Urinary bladder (tissue), 4 donors: ENCODE measurements around the gene PCYT2. TPM values are rescaled to one million over a fixed set of nuclear protein-coding genes. Genes with fewer than 3 reads are reported as not detected.
"Not testable (repeated sequence)": the region's sequence is repeated elsewhere in the genome, so short reads cannot be mapped to it uniquely, and the experiment has no call there.

Experiments used
- DNase-seq: peaks from one replicate; pipeline ENCODE4 v3.0.0-alpha.2; 2015; ENCODE audit errors: extremely low spot score
- H3K27ac ChIP-seq: one replicate; pipeline ENCODE4 v1.5.1; 2013; ENCODE audit warnings: low read depth, mild to moderate bottlenecking, moderate library complexity
- H3K36me3 ChIP-seq: one replicate; pipeline ENCODE4 v1.6.1; 2013; ENCODE audit warnings: mild to moderate bottlenecking, moderate library complexity; ENCODE audit not compliant: insufficient read depth
- H3K4me1 ChIP-seq: one replicate; pipeline ENCODE4 v1.6.1; 2013; ENCODE audit warnings: mild to moderate bottlenecking, moderate library complexity; ENCODE audit not compliant: insufficient read depth
- H3K4me3 ChIP-seq: one replicate; pipeline ENCODE4 v1.5.1; 2013; ENCODE audit warnings: low read depth, low read length
- WGBS: extraction: QIAGEN DNeasy Blood & Tissue Kit; methylation state at CpG from one replicate; pipeline ENCODE4 v1.1.7; 2013; 5-methylcytosine and 5-hydroxymethylcytosine counted together
- polyA plus RNA-seq: library from polyadenylated mRNA; stranded (reverse); fragments of 200-250 nt; gene quantifications from one replicate; pipeline ENCODE4 v1.2.3, GENCODE V29; 2013
- total RNA-seq: library from RNA; depleted of rRNA; stranded (reverse); fragments of >200 nt; gene quantifications from one replicate; pipeline ENCODE4 v1.2.3, GENCODE V29; 2014
- donor health status: healthy with polysubstance abuse.
- donor health status: healthy.

Gene PCYT2
- total and polyA plus RNA-seq, 2 donors = 9.8 to 36.0 TPM

GRCh38 chr17:81927152-81927652 is 16.0 kb upstream of the PCYT2 start:
- under 1% methylated on average over 73 of the region's 78 CpGs for WGBS
- Histone ChIP-seq H3K4me1 (no peaks in the 10 kb centered on the region), H3K27ac (peak overlapping the region; percentile 83), H3K36me3 (no peaks in the 10 kb centered on the region), H3K4me3 (peak overlapping the region; percentile 93)
- no peak for DNase-seq

GRCh38 chr17:81926451-81927151 is 15.4 kb upstream of the PCYT2 start:
- Histone ChIP-seq H3K4me1 (no peaks in the 10 kb centered on the region), H3K27ac (peak overlapping the region; percentile 83), H3K36me3 (no peaks in the 10 kb centered on the region), H3K4me3 (peak overlapping the region; percentile 93)
- no peak for DNase-seq
- under 1% methylated on average over 46 of the region's 46 CpGs for WGBS

- DNase-seq = no peak
- Histone ChIP-seq H3K4me3 (peak overlapping the region; percentile 93), H3K36me3 (no peaks in the 10 kb centered on the region), H3K4me1 (no peaks in the 10 kb centered on the region), H3K27ac (peak overlapping the region; percentile 83)
- 56% methylated on average over 10 of the region's 10 CpGs for WGBS
Measured at GRCh38 chr17:81925860-81926450, 14.8 kb upstream of the PCYT2 start.

- Histone ChIP-seq H3K4me1 (no peaks in the 10 kb centered on the region), H3K36me3 (no peaks in the 10 kb centered on the region), H3K4me3 (no peak overlapping the region), H3K27ac (no peak overlapping the region)
- no peak for DNase-seq
- 67% methylated on average over 21 of the region's 21 CpGs for WGBS
Measured at GRCh38 chr17:81924557-81925532, 13.6 kb upstream of the PCYT2 start.

DNA sequence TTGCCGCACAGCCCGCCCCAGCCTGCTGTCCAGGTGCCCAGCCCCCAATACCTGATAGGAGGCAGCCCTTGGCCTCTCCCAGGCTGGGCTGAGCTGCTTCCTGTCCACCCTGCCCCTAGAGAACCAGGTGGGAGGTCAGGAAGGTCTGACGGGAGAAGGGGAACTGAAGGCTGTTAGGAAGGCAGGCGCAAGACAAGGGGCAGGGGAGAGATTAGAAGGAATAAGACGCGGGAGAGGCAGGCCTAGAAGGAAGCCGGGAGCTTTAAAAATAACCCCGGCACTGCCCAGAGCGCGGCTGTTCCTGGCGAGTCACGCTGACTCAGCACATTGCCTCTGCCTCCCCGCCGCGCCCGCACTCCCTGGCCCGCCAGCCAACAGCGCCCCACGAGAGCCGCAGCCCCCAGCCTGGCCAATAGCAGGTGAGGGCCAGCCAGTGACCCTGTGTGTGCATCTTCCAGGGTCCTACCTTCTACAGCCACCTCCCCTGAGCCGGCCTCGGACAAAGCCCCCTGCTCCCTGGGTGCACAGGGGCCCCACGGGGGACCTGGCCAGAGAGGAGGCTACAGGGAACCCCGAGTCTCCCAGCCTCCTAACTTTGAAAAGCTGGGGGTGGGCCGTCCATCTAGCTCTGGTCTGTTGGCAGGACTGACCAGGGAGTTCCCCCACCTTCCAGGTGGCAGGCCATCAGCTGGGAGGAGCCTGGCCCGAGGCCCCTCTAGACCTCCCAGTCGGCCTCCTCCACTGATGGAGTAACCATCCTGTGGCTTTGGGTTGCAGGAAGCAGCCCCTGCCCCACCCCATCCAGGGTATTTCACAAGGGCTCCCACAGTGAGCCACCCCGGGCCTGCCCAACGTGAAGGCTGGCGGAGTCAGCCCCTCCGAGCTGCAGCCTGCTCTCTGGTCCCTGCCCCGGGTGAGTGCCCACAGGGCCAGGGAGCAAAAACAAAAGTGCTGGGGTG is 12.4 kb upstream of the PCYT2 start:
- peak overlapping the region; percentile 3 for H3K4me3 ChIP-seq
- no peaks in the 10 kb centered on the region for H3K36me3 ChIP-seq
- WGBS = 23% methylated on average over 32 of the region's 32 CpGs
- H3K4me1 ChIP-seq = no peaks in the 10 kb centered on the region
- peak overlapping the region; percentile 41 for H3K27ac ChIP-seq
- DNase-seq = no peak

GRCh38 chr17:81922566-81923301 is 11.5 kb upstream of the PCYT2 start:
- Histone ChIP-seq H3K36me3 (no peaks in the 10 kb centered on the region), H3K4me3 (peak overlapping the region; percentile 3), H3K27ac (no peak overlapping the region), H3K4me1 (no peaks in the 10 kb centered on the region)
- 86% methylated on average over 58 of the region's 58 CpGs for WGBS
- no peak for DNase-seq

DNA sequence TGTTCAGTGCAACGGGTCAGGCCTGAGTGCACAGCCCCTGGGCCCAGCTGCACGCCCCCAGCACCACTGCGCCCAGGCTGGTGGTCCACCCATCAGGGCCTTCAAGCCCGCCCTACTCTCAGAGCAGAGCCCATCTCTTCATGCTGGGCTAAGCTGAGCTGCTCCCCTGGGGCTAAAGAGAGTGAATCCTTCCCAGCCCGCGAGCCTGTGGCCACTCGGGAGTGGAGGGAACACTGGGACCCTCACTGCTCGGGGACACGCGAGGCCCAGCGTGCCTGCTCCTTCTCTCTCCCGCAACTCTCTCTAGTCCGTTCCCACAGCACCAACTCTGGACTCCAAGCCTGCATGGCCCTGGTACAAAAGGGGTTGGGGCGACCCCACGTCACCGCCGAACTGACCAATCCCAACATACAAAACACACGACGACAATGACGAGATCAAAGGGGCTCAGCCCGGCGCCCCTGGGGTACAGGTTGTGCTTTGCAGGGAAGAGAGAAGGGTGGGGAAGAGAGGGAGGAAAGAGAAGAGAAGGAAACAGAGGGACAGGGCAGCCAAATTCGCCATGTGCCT is 10.9 kb upstream of the PCYT2 start:
- WGBS = 94% methylated on average over 23 of the region's 23 CpGs
- Histone ChIP-seq H3K4me1 (no peaks in the 10 kb centered on the region), H3K36me3 (no peaks in the 10 kb centered on the region), H3K4me3 (no peak overlapping the region), H3K27ac (no peak overlapping the region)
- no peak for DNase-seq

GRCh38 chr17:81921537-81921862 is 10.3 kb upstream of the PCYT2 start:
- H3K4me3 ChIP-seq = no peak overlapping the region
- no peaks in the 10 kb centered on the region for H3K4me1 ChIP-seq
- H3K36me3 ChIP-seq = no peaks in the 10 kb centered on the region
- DNase-seq = no peak
- 84% methylated on average over 3 of the region's 3 CpGs for WGBS
- H3K27ac ChIP-seq = no peak overlapping the region

GRCh38 chr17:81920612-81921536 is 9.7 kb upstream of the PCYT2 start:
- DNase-seq = no peak
- Histone ChIP-seq H3K36me3 (no peaks in the 10 kb centered on the region), H3K27ac (no peak overlapping the region), H3K4me1 (no peaks in the 10 kb centered on the region), H3K4me3 (no peak overlapping the region)
- WGBS = 85% methylated on average over 33 of the region's 33 CpGs

DNA sequence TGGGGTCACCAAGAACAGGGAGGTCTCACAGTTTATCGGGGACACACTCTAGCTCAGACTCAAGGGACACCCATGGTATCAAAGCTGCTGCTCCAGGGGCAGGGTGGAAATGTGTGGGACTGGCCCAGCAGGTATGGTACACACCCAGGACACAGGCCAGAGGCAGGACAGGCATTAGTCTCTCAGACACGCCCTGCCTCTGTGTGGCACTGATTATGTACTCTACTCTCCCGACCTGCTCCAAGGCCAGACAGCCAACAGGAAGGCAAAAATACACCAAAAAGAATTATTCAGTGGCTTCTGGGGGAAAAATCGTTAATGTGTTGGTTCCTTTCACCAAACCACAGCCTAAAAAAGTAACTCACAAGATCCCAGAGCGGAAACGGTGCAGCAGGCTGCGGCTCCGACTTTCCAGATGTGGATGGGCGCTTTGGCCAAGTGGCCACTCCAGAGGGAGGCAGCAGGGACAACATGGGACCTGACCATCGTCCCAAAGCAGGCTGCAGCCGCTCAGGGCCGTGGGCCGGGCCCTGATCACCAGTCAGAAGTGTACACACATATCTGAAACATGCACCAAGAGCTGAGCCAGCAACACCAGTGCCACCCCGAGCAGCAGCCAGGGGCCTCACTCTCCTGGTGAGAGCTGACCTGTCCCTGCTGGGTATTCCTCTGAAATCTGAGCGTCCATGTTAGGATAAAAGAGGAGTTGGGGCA is 7.8 kb upstream of the PCYT2 start:
- no peak for DNase-seq
- WGBS = 85% methylated on average over 15 of the region's 15 CpGs
- peaks cover 7% of the 10 kb centered on the region for H3K36me3 ChIP-seq
- H3K4me1 ChIP-seq = no peaks in the 10 kb centered on the region
- no peak overlapping the region for H3K4me3 ChIP-seq
- peak overlapping the region; percentile 64 for H3K27ac ChIP-seq

- 33% methylated on average over 9 of the region's 9 CpGs for WGBS
- H3K36me3 ChIP-seq, H3K4me1 ChIP-seq, DNase-seq, H3K4me3 ChIP-seq: not testable (repeated sequence)
- H3K27ac ChIP-seq = peak overlapping the region; percentile 57
Measured at GRCh38 chr17:81918333-81918669, 7.1 kb upstream of the PCYT2 start.
